SU-DHL-6 (cell line): ENCODE measurements around the gene PDE6C.

Source experiments
- H2AFZ ChIP-seq: fragments of 200-600 bp; sonication (generic); 2 replicates; pipeline ENCODE4 v1.6.1; 2014; ENCODE audit warnings: low read depth, mild to moderate bottlenecking, moderate library complexity, mixed read lengths, antibody characterized with exemption, low read length; ENCODE audit not compliant: severe bottlenecking
- H3F3A ChIP-seq: fragments of 200-600 bp; shearing (Covaris generic); 2 replicates; pipeline ENCODE4 v1.6.0; 2016; ENCODE audit warnings: antibody characterized with exemption, mild to moderate bottlenecking; ENCODE audit not compliant: insufficient read depth
- H3K27ac ChIP-seq: fragments of 200-600 bp; sonication (generic); 2 replicates; pipeline ENCODE4 v1.5.1; 2016; ENCODE audit warnings: low read depth, mild to moderate bottlenecking, low read length, moderate library complexity, mixed read lengths
- H3K27me3 ChIP-seq: fragments of 200-600 bp; sonication (generic), shearing (Covaris generic); 2 replicates; pipeline ENCODE4 v1.6.0; 2014; ENCODE audit warnings: mild to moderate bottlenecking, low read length
- H3K36me3 ChIP-seq: fragments of 200-600 bp; sonication (generic); 2 replicates; pipeline ENCODE4 v1.6.1; 2014; ENCODE audit warnings: mild to moderate bottlenecking, low read length, mixed read lengths
- H3K4me2 ChIP-seq: fragments of 300-600, 200-600 bp; shearing (Covaris generic), sonication (generic); 2 replicates; pipeline ENCODE4 v1.6.0; 2014; ENCODE audit warnings: low read length, low read depth, mild to moderate bottlenecking; ENCODE audit not compliant: poor library complexity, severe bottlenecking
- H3K4me3 ChIP-seq: fragments of 200-600 bp; sonication (generic); 2 replicates; pipeline ENCODE4 v1.5.1; 2014; ENCODE audit warnings: antibody characterized with exemption, low read length, mild to moderate bottlenecking, mixed read lengths; ENCODE audit not compliant: insufficient read depth, poor library complexity, severe bottlenecking
- H3K79me2 ChIP-seq: fragments of 200-600 bp; sonication (generic); 2 replicates; pipeline ENCODE4 v1.6.1; 2014; ENCODE audit warnings: mild to moderate bottlenecking, low read length, moderate library complexity; ENCODE audit not compliant: insufficient read depth
- H3K9ac ChIP-seq: fragments of 200-600 bp; sonication (generic); 2 replicates; pipeline ENCODE4 v1.7.0; 2014; ENCODE audit warnings: mild to moderate bottlenecking, low read length
- H3K9me2 ChIP-seq: fragments of 200-600 bp; sonication (generic); replicated peaks from 2 replicates; pipeline ENCODE4 v1.6.1; 2014; ENCODE audit warnings: low read length; ENCODE audit not compliant: insufficient read depth
- H3K9me3 ChIP-seq: fragments of 200-600 bp; sonication (generic); 2 replicates; pipeline ENCODE4 v1.6.1; 2014; ENCODE audit warnings: low read length, mixed read lengths; ENCODE audit not compliant: insufficient read depth
- H4K20me1 ChIP-seq: fragments of 200-600 bp; sonication (generic); 2 replicates; pipeline ENCODE4 v1.6.1; 2014; ENCODE audit warnings: low read depth, mild to moderate bottlenecking, antibody characterized with exemption, low read length, moderate library complexity, mixed read lengths
- CTCF ChIP-seq: fragments of 200-600 bp; sonication (generic); IDR thresholded peaks from one replicate; pipeline ENCODE4 v1.5.1; 2017; ENCODE audit warnings: antibody characterized with exemption, mild to moderate bottlenecking, low read length, moderate library complexity; ENCODE audit not compliant: insufficient read depth, poor library complexity, severe bottlenecking
- EZH2phosphoT487 ChIP-seq: fragments of 200-600 bp; sonication (generic), shearing (Covaris generic); conservative IDR thresholded peaks from 2 replicates; pipeline ENCODE4 v1.6.1; 2018; ENCODE audit warnings: mild to moderate bottlenecking, antibody characterized with exemption, low read length, moderate library complexity, mixed read lengths

The PDE6C gene

DNA sequence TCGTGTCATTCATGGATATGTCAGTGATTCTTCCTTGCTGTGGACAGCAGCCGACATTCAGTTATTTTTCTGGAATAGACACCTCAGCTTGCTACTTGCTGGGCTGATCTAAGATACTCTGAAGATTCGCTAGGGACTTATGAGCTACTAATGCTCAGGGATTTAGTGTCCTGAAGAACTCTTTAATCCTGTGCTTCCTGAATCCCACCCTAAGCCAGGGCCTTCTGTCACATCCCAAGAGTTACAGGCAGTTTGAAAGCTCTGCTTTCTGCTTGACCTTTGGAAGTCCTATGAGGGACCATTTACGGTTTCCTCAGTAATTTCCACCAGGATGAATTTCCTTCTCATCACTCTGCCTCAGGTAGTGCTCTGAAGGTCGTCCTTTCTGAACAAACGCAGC is at the start of gene PDE6C:
TSS of gene PDE6C (plus strand) at position 227 of the 400 bp plus-strand sequence. CDS start 189 bp downstream, outside the sequence.
- no peak within 1 kb of the TSS for H2AFZ ChIP-seq
- H3F3A ChIP-seq, result no peaks in the 10 kb centered on the region
- H3K9me3 ChIP-seq, result no peaks in the 10 kb centered on the region
- H3K4me2 ChIP-seq, result no peak within 1 kb of the TSS
- no peak within 1 kb of the TSS for H3K27ac ChIP-seq
- H3K79me2 ChIP-seq, result no peaks in the 10 kb centered on the region
- no peaks in the 10 kb centered on the region for H3K9me2 ChIP-seq
- no peaks in the 10 kb centered on the region for H3K36me3 ChIP-seq
- TF ChIP-seq CTCF, result no peak
- H3K9ac ChIP-seq, result no peak within 1 kb of the TSS
- no peak within 1 kb of the TSS for H3K4me3 ChIP-seq
- no peaks in the 10 kb centered on the region for H4K20me1 ChIP-seq
- H3K27me3 ChIP-seq, result no peaks in the 10 kb centered on the region

DNA sequence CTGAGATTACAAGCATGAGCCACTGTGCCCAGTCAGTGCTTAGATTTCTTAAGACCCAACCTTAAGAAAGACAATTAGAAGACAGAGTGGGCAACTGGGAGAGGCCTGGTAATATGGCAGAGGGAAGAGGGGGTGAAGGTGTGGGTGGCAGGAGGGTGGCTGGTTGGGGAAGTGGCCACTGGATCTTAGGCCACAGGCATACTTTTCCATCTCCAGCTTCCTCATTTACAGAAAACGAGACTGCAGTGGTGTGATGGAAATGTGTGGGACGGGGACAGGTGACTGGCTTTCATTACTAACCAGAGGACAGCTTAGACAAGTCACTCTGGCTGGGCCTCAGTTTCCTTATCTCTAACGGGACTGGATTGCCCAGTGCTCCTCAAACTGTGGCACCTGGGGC is 46.9 kb upstream of the PDE6C start:
- H3K9ac ChIP-seq, result no peak overlapping the region
- no peaks in the 10 kb centered on the region for H3K79me2 ChIP-seq
- no peaks in the 10 kb centered on the region for H3K27me3 ChIP-seq
- no peaks in the 10 kb centered on the region for H3K9me2 ChIP-seq
- H3F3A ChIP-seq, result no peaks in the 10 kb centered on the region
- no peaks in the 10 kb centered on the region for H3K9me3 ChIP-seq
- no peaks in the 10 kb centered on the region for H4K20me1 ChIP-seq
- TF ChIP-seq CTCF (no peak), EZH2phosphoT487 (no peak)
- H3K36me3 ChIP-seq, result no peaks in the 10 kb centered on the region
- H3K27ac ChIP-seq, result no peak overlapping the region
- H3K4me2 ChIP-seq, result no peak overlapping the region
- no peak overlapping the region for H3K4me3 ChIP-seq
- H2AFZ ChIP-seq, result no peak overlapping the region

DNA sequence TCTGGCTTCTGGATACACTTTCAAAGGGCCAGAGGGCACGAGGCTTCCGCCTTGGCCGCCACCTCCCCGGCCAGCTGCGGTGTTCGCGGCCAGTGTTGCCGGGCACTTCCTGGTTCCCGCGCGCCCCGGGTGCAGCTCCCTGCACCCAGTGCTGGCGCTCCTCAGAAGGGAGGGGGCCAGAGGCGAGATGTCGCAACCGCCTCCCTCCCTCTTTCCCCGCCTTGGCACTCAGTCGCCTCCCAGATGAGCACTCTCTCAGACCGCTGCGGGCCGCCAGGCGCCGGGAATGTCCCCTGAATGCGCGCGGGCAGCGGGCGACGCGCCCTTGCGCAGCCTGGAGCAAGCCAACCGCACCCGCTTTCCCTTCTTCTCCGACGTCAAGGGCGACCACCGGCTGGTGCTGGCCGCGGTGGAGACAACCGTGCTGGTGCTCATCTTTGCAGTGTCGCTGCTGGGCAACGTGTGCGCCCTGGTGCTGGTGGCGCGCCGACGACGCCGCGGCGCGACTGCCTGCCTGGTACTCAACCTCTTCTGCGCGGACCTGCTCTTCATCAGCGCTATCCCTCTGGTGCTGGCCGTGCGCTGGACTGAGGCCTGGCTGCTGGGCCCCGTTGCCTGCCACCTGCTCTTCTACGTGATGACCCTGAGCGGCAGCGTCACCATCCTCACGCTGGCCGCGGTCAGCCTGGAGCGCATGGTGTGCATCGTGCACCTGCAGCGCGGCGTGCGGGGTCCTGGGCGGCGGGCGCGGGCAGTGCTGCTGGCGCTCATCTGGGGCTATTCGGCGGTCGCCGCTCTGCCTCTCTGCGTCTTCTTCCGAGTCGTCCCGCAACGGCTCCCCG is 45.7 kb upstream of the PDE6C start, which contains the start of gene FFAR4:
TSS of gene FFAR4 (plus strand) at position 231 of the 842 bp plus-strand sequence. CDS start at position 287, 56 bp downstream.
- Histone ChIP-seq H3K4me3 (no peak within 1 kb of the TSS), H3K27me3 (no peaks in the 10 kb centered on the region), H3F3A (no peaks in the 10 kb centered on the region), H3K4me2 (no peak within 1 kb of the TSS), H3K36me3 (no peaks in the 10 kb centered on the region), H3K9me3 (no peaks in the 10 kb centered on the region), H3K9ac (no peak within 1 kb of the TSS), H4K20me1 (no peaks in the 10 kb centered on the region), H3K9me2 (no peaks in the 10 kb centered on the region), H2AFZ (no peak within 1 kb of the TSS), H3K79me2 (no peaks in the 10 kb centered on the region), H3K27ac (no peak within 1 kb of the TSS)
- no peak for TF ChIP-seq EZH2phosphoT487
- TF ChIP-seq CTCF, result no peak
